EL (cell line): ENCODE results near the gene SHROOM2.
"Not testable (repeated sequence)": the region's sequence is repeated elsewhere in the genome, so short reads cannot be mapped to it uniquely, and the experiment has no call there.

Experiments used
- DNase-seq: peaks from one replicate; pipeline ENCODE4 v3.0.0-alpha.2; 2016

The SHROOM2 gene

DNA sequence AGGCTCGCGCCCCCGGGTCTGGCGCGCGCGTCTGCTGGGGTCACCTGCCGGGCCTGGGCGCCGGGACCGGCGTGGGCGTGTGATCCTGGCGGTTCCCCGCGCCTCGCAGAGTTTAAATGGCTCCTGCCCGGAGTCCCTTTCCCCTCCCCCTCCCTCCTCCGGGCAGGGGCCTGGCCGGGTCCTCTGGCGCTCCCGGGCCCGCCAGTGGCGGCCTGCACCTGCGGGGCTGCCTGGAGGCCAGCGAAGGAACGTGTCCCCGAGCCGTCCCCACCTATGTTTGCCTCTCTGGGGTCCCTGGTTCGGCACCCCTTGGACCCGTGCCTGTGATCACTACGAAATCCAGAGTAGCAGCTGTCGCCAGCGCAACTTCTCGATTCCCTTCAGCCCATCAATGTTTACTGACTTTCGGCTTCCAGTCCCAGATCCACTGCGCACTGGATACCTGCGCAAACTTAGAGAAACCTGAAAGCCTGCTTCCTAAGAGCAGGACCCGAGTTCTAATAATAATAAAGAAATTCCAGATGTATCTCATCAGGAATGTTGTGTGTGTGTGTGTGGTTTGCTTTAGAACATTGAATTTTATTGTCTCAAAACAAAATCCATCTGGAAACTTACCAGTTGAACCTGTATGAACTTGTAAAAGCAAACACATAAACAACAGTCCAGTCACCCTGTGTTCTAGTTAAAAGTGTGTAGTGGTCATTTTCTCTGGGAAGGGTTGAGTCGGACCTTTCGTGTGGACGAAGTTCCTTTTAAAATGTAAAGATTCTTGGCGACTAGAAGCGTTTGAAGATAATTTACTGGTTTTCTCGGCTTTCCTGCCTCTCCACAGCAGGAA, 788 bp downstream of the SHROOM2 start:
- peak; percentile 1 for DNase-seq

- peak; percentile 1 for DNase-seq
These were observed 2.7 kb downstream of the SHROOM2 start for GRCh38 chrX:9788911-9789310.

DNA sequence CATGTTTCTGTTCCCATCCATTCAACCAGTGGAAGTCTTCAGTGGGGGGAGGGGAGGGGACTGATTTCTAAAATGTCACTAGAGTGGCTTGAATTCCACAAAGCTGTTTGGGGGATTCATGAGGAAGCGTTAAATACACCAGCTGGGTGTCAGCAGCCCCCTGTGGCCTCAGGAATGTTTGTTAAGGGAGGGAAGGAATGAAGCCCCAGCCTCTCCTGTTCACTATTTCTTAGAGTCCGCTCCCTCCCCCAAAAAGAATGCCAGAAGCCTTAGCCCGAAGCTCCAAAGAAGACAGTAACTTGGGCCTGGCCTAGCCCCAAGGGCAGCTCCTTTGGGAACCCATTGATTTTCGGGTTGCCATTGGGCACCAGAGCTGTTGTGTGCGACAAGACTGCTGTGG, 3.3 kb downstream of the SHROOM2 start:
- DNase-seq, result no peak

DNA sequence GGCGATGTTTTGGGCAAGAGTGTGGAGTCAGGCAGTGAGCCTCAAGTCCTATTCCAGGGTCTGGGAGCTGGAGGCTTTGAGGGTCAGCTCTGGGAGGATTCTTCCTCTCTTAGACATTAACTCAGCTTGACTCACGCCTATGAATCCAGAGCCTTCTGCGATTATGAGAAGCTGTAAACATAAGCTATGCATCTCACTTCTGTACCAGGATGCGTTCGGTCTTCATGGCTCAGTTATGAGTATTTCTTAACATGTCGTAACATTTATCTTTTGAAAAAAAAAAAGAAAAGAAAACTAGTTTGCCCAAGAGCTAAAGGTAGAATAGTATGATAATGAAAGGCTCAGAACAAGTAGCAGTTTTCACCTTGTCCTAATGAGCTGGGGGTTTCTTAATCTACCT, 4.6 kb downstream of the SHROOM2 start:
- no peak for DNase-seq

- DNase-seq, result no peak
These were observed 8.3 kb downstream of the SHROOM2 start for GRCh38 chrX:9794495-9794894.

- DNase-seq, result no peak
These were observed 11.4 kb downstream of the SHROOM2 start for GRCh38 chrX:9797384-9798360.

GRCh38 chrX:9802737-9803136, 16.5 kb downstream of the SHROOM2 start:
- no peak for DNase-seq

DNA sequence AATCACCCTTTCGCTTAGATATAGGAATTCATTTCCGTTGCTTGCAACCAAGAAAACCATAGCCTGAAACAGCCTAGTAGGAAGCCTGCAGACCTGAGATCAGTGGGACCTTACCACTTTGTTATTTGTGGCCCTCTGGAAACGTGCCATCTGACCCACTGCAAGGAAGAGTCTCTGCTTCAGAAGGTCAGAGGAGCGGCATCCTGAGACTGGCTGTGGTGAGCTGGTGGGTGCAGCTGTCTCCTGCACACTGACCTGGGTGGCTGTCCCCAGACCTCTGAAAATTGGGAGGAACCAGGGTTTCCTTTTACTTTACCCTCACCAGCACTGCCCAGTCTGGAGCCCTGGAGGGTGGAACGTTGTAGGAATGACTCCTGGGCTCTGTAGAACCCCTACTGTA, 18.2 kb downstream of the SHROOM2 start:
- no peak for DNase-seq

GRCh38 chrX:9805956-9806355, 19.7 kb downstream of the SHROOM2 start:
- no peak for DNase-seq

- DNase-seq, result no peak
These were observed 21.3 kb downstream of the SHROOM2 start for GRCh38 chrX:9807355-9808182.

DNA sequence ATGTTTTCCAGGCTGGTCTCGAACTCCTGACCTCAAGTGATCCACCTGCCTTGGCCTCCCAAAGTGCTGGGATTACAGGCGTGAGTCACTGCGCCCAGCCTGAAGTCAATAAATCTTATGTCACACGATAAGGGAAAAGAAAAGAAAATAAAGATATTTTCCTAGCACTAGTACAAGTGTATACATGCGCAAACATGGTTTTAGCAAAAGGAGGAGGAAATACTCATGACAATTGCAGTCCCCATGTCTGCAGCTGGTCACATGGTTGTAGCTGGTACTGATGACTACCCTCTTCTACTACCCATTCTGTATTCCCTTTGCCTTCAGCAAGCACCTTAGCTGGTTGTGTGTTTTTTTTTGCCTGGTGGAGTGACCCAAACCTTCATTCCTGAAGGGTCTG, 23.6 kb downstream of the SHROOM2 start:
- not testable (repeated sequence) for DNase-seq

- DNase-seq, result not testable (repeated sequence)
These were observed 24.9 kb downstream of the SHROOM2 start for GRCh38 chrX:9811086-9811485.

- DNase-seq, result peak; percentile 6
These were observed 30.0 kb downstream of the SHROOM2 start for GRCh38 chrX:9816084-9816700.

DNA sequence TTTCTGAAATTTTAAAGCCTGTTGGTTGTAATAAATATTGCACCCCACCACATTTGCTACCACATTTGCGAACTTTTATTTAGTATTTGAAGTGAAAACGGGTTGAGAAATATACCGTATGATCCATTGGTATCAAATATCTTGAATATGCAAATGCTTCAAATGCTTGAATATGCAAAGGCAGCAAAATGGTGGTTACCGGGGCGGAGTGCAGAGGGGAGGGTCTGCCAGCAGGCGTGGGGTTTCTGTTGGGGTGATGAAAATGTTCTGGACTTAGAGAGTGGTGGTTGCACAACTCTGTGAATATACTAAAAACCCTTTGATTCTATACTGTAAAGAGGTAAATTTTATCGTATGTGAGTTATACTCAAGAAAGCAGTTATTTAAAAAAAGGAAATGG, 35.3 kb downstream of the SHROOM2 start:
- DNase-seq, result no peak

DNA sequence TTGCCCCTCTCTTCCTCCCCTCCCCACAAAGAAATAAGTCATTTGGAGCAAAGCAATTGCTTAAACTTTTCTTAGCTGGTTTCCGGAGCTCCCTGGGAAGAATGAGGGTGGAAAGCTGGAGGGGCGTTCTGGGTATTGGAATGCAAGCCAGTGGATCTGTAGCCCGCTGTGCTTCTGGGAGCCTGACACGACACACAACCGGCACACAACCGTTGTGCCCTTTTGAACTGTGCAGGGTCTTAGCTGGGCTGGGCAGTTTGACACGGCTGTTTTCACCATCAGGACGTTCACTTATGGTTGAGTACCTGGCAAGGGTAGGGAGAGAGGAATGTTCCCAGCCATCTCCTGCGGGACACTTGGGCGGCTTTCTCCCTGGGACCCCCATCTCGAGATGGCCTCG, 38.3 kb downstream of the SHROOM2 start:
- no peak for DNase-seq

DNA sequence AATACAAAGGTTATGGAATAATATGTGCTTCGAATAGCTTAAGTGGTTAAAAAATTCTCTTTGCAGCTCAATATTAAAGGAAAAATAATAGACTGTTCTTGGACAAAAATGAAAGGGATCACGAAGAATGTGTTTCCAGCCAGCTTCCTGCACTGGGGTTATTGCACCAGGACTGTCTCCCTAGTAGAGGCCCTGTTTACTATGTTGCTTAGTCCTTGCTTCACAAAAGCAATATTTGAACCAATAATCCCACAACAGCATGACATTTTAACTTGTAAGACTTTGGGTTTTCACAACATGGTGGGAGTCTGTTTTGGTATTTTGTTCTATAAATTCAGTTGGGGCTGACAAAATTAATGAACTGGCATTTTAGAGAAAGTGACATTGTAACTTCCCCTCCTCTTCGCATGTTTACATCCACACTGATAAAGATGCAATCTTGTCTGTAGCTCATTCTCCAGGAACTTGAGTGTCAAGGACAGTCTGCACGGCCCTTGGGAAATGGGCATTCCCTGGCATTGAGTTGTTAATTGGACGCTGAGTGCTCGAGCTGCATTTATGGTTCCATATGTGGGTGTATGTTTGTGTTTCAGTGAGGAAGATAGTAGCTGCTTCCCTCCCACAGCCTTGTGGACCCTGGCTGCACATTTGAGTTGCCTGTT, 39.0 kb downstream of the SHROOM2 start:
- DNase-seq, result no peak

DNA sequence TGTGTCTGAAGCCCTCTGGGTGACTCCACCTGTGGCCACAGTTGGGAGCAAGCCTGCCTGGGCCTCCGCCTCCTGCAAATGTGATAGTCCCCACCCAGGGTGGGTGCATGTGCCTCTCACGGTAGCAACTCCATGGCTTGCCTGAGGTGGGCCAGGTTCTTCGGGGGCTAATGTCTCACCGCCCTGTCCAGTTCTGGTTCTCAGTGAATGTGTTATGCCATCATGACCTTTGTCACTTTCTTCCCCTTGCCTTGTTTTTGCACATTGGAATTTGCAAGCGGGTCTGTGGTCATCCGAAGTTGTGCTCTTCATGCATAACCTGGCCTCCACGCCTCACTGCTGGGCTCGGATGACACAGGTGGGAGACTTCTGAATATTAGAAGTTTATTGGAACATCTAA, 39.7 kb downstream of the SHROOM2 start:
- no peak for DNase-seq

DNA sequence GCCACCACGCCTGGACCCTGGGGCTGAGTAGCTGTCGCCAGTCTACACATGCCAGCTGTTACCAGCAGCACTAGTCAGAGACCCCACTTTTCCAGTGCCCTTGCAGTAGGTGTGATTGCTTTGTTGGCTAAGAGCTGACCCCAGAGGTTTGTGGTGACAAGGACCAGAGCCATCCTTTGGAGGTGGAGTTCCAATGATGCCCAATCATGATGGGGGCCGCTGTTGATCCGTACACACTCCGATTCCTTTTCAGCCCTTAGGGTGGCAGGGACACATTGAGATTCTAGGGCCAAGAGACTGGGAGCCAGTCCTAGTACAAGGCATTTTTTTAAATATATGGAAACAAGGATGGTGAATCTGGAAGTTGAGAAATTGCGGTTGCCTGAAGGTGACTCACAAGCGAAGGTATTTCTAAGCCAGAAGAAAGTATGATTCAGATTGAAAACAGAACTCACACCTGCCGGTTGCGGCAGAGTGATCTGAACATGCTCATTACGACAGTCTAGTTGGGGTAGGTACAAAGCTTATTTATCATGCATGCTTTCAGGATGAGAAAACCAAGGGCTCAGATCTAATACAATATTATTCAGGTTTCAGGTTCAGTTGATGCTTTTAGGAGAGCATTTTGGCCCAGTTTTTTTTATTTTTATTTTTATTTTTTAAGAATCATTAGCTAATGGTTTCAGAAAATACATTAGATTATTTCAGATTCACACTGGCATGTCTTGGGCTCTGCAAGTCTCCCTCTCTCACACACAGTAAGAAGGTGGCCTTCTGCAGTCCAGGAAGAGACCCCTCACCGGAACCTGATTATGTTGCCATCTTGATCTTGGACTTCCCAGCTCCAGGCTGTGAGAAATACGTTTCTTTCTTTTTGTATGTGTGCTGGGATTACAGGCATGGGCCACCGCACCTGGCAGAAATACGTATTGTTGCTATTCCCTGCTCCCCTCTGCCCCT, 43.4 kb downstream of the SHROOM2 start:
- DNase-seq, result peak; percentile 10

GRCh38 chrX:9832811-9833210, 46.6 kb downstream of the SHROOM2 start:
- no peak for DNase-seq

GRCh38 chrX:9835585-9836210, 49.5 kb downstream of the SHROOM2 start:
- DNase-seq, result no peak
